ENCODE data around the gene OAS2. TPM values are rescaled to one million over a fixed set of nuclear protein-coding genes. Genes with fewer than 3 reads are reported as not detected.
"Not testable (repeated sequence)": the region's sequence is repeated elsewhere in the genome, so short reads cannot be mapped to it uniquely, and the experiment has no call there.

Gene OAS2
- total RNA-seq, 1 donor from 2014 or later, result 96.4 TPM

DNA sequence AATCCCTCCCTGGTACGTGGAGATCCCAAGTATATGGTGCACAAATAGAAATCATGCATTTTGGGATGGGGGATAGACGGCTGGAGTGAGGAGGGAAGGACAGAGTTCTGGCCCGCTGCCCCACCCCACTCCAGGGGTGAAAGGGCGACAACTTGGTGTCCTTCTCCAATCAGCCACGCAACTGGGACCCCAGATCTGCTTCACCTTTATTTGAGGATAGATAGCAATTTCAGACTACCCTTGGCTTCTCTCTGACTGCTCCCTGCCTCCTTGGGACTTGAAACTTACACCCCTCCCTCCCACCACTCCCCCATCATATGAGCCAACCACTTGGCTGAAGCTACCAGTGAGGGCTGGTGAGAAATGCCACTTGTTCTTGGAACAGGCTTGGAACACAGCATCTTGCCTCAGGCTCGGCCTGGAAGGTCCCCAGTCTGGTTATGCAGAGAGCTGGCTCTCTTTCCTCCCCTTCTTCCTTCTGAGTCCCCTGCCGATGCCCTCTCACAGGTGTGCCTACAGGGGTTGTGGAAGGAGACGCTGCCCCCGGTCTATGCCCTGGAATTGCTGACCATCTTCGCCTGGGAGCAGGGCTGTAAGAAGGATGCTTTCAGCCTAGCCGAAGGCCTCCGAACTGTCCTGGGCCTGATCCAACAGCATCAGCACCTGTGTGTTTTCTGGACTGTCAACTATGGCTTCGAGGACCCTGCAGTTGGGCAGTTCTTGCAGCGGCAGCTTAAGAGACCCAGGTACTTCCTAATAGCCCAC lies 31.9 kb upstream of the OAS2 start:
- ATAC-seq, result no peak
- Histone ChIP-seq H3K27ac (no peak overlapping the region), H3K4me3 (no peak overlapping the region), H3K9me3 (no peaks in the 10 kb centered on the region), H3K4me1 (no peaks in the 10 kb centered on the region), H3K36me3 (peaks cover 81% of the 10 kb centered on the region), H3K27me3 (ENCODE audit: low read depth) (no peaks in the 10 kb centered on the region)
- DNase-seq, result no peak
- intact Hi-C loops (cut with DNase I), result no loop called here
- TF ChIP-seq, protein P1, sequence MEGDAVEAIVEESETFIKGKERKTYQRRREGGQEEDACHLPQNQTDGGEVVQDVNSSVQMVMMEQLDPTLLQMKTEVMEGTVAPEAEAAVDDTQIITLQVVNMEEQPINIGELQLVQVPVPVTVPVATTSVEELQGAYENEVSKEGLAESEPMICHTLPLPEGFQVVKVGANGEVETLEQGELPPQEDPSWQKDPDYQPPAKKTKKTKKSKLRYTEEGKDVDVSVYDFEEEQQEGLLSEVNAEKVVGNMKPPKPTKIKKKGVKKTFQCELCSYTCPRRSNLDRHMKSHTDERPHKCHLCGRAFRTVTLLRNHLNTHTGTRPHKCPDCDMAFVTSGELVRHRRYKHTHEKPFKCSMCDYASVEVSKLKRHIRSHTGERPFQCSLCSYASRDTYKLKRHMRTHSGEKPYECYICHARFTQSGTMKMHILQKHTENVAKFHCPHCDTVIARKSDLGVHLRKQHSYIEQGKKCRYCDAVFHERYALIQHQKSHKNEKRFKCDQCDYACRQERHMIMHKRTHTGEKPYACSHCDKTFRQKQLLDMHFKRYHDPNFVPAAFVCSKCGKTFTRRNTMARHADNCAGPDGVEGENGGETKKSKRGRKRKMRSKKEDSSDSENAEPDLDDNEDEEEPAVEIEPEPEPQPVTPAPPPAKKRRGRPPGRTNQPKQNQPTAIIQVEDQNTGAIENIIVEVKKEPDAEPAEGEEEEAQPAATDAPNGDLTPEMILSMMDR (IDR thresholded peaks at IDR 0.05), result no peak

DNA sequence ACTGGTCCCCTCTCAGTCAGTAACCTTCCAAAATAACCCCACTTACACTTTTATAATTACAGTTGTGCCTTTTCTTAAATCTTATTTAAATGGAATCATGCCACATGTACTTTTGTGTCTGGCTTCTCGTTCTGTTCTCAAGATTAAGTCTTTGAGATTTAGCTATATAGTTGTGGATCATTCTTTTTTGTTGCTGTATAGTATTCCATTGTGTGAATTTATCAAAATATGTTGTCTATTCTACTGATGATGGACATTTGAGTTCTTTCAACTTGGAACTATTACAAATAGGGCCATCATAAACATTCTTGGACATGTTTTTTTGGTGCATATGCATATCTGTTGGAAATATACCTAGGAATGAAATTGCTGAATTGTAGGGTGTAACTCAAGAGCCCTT lies 31.0 kb upstream of the OAS2 start:
- DNase-seq, result no peak
- no peaks in the 10 kb centered on the region for H3K4me1 ChIP-seq
- TF ChIP-seq, protein P1 (IDR thresholded peaks at IDR 0.05), result no peak
- no peaks in the 10 kb centered on the region for H3K27me3 ChIP-seq (ENCODE audit: low read depth)
- H3K36me3 ChIP-seq, result peaks cover 76% of the 10 kb centered on the region
- no peak overlapping the region for H3K27ac ChIP-seq
- no peak for ATAC-seq
- intact Hi-C loops (cut with DNase I), result no loop called here
- H3K9me3 ChIP-seq, result peaks cover 5% of the 10 kb centered on the region
- no peak overlapping the region for H3K4me3 ChIP-seq

DNA sequence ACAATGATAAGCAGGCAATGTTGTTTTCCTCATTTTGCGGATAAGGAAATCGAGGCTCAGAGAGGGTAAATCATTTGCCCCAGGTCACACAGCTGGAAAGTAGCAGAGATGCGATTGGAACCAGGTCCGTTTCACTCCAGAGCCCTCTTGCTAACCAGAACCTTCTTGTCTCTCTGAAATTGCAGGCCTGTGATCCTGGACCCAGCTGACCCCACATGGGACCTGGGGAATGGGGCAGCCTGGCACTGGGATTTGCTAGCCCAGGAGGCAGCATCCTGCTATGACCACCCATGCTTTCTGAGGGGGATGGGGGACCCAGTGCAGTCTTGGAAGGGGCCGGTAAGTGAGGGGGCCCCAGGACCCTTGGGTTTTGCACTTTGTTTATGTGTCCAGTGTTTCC lies 30.6 kb upstream of the OAS2 start:
- no peaks in the 10 kb centered on the region for H3K4me1 ChIP-seq
- peaks cover 75% of the 10 kb centered on the region for H3K36me3 ChIP-seq
- H3K27ac ChIP-seq, result no peak overlapping the region
- peaks cover 5% of the 10 kb centered on the region for H3K9me3 ChIP-seq
- ATAC-seq (no peak), DNase-seq (no peak)
- H3K4me3 ChIP-seq, result no peak overlapping the region
- no peaks in the 10 kb centered on the region for H3K27me3 ChIP-seq (ENCODE audit: low read depth)
- TF ChIP-seq, protein P1 (IDR thresholded peaks at IDR 0.05), result no peak
- intact Hi-C loops (cut with DNase I), result no loop called here

DNA sequence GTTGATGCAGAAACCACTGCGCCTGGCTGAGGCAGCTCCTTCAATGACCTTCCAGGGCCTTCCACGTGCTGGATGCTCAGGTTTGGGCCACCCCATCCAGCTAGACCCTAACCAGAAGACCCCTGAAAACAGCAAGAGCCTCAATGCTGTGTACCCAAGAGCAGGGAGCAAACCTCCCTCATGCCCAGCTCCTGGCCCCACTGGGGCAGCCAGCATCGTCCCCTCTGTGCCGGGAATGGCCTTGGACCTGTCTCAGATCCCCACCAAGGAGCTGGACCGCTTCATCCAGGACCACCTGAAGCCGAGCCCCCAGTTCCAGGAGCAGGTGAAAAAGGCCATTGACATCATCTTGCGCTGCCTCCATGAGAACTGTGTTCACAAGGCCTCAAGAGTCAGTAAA lies 29.5 kb upstream of the OAS2 start:
- H3K4me3 ChIP-seq, result no peak overlapping the region
- H3K9me3 ChIP-seq, result peaks cover 5% of the 10 kb centered on the region
- H3K27ac ChIP-seq, result no peak overlapping the region
- intact Hi-C loops (cut with DNase I), result no loop called here
- ATAC-seq, result no peak
- peaks cover 68% of the 10 kb centered on the region for H3K36me3 ChIP-seq
- no peak for DNase-seq
- no peaks in the 10 kb centered on the region for H3K27me3 ChIP-seq (ENCODE audit: low read depth)
- TF ChIP-seq, protein P1 (IDR thresholded peaks at IDR 0.05), result no peak
- no peaks in the 10 kb centered on the region for H3K4me1 ChIP-seq

DNA sequence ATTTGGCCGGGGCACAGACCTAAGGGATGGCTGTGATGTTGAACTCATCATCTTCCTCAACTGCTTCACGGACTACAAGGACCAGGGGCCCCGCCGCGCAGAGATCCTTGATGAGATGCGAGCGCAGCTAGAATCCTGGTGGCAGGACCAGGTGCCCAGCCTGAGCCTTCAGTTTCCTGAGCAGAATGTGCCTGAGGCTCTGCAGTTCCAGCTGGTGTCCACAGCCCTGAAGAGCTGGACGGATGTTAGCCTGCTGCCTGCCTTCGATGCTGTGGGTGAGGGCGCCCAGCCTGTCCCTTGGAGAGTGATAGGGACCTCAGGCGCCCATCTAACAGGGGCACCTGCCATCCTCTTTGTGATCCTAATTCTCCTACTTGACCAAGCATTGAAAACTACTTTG lies 27.6 kb upstream of the OAS2 start:
- peaks cover 52% of the 10 kb centered on the region for H3K36me3 ChIP-seq
- ATAC-seq, result no peak
- peaks cover 5% of the 10 kb centered on the region for H3K9me3 ChIP-seq
- intact Hi-C loops (cut with DNase I), result no loop called here
- no peak for DNase-seq
- no peak overlapping the region for H3K4me3 ChIP-seq
- no peaks in the 10 kb centered on the region for H3K4me1 ChIP-seq
- H3K27me3 ChIP-seq (ENCODE audit: low read depth), result no peaks in the 10 kb centered on the region
- H3K27ac ChIP-seq, result no peak overlapping the region
- TF ChIP-seq, protein P1 (IDR thresholded peaks at IDR 0.05), result no peak

DNA sequence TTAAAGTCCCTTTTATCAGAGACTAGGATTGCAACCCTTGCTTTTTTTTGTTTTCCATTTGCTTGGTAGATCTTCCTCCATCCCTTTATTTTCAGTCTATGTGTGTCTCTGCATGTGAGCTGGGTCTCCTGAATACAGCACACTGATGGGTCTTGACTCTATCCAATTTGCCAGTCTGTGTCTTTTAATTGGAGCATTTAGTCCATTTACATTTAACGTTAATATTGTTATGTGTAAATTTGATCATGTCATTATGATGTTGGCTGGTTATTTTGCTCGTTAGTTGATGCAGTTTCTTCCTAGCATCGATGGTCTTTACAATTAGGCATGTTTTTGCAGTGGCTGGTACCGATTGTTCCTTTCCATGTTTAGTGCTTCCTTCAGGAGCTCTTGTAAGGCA lies 21.2 kb upstream of the OAS2 start:
- H3K4me1 ChIP-seq; ATAC-seq; H3K27ac ChIP-seq; H3K4me3 ChIP-seq; DNase-seq; H3K9me3 ChIP-seq; H3K27me3 ChIP-seq (ENCODE audit: low read depth); intact Hi-C loops (cut with DNase I): not testable (repeated sequence)
- H3K36me3 ChIP-seq, result peaks cover 28% of the 10 kb centered on the region
